Right atrium auricular region (tissue), 2 donors: ENCODE measurements around the gene SIGLEC6. TPM values are rescaled to one million over a fixed set of nuclear protein-coding genes. Genes with fewer than 3 reads are reported as not detected.

Experiments used
- DNase-seq: peaks from one replicate; pipeline ENCODE4 v3.0.0-alpha.2; 2019; ENCODE audit warnings: low spot score
- H3K27ac ChIP-seq, 2 donors: fragments of 200-600 bp; sonication (generic); 1 replicate in 1 of 2; 2 replicates in 1 of 2; pipeline ENCODE4 v1.5.1; 2016 to 2019
- H3K27me3 ChIP-seq, 2 donors: fragments of 200-600 bp; sonication (generic); one replicate each; pipeline versions ENCODE4 v1.5.1 to v1.6.0; 2017 to 2019
- H3K36me3 ChIP-seq: fragments of 200-600 bp; sonication (generic); one replicate; pipeline ENCODE4 v1.5.1; 2016
- H3K4me1 ChIP-seq, 2 donors: fragments of 200-600 bp; sonication (generic); one replicate each; pipeline versions ENCODE4 v1.5.1 to v1.6.0; 2017 to 2019
- H3K4me3 ChIP-seq, 2 donors: fragments of 200-600 bp; sonication (generic); 1 replicate in 1 of 2; 2 replicates in 1 of 2; pipeline ENCODE4 v1.5.1; 2017 to 2019; ENCODE audit warnings: mild to moderate bottlenecking in 1 of 2, moderate library complexity in 1 of 2
- H3K9me3 ChIP-seq, 2 donors: fragments of 200-600 bp; sonication (generic); one replicate each; pipeline ENCODE4 v1.5.1; 2019
- total RNA-seq, 2 donors: library from RNA; depleted of rRNA; stranded (reverse); fragments of >200 nt; gene quantifications; one replicate each; pipeline ENCODE4 v1.1.0, GENCODE V29; 2016
- TF ChIP-seq, protein P1 (sequence below), 2 donors: fragments of 200-600 bp; sonication (generic); IDR thresholded peaks; one replicate each; pipeline ENCODE4 v1.5.1; 2019; ENCODE audit warnings: antibody characterized with exemption in 2 of 2

SIGLEC6 gene
- total RNA-seq, 2 donors from 2014 or later, result 0.16 to 0.44 TPM

DNA sequence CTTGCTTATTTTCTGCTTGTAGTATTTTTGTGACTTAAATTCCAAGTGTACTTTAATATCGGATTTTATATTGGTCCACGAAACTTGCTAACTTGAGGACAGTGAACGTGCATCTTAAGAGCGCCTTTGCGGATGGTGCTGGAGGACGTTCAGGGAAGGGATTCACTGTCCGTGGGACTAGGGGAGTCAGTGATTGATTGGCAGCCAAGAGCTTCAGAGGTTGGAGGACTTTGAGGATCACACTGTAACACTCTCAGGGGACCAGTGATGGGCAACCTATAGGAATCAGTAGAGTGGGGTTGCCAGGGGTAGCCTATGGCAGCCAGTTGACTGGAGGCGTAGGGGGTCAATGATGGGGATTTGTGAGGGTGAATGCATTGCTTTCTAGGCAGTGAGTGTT lies 40.1 kb upstream of the SIGLEC6 start:
- Histone ChIP-seq H3K4me3 (peak overlapping the region; percentile 61 to 63), H3K9me3 (no peaks in the 10 kb centered on the region), H3K36me3 (peaks cover 21% of the 10 kb centered on the region), H3K27me3 (no peaks in the 10 kb centered on the region), H3K27ac (peak overlapping the region; percentile 48 to 70), H3K4me1 (peaks cover 0 to 12% of the 10 kb centered on the region in 2 donors)
- TF ChIP-seq, protein P1, sequence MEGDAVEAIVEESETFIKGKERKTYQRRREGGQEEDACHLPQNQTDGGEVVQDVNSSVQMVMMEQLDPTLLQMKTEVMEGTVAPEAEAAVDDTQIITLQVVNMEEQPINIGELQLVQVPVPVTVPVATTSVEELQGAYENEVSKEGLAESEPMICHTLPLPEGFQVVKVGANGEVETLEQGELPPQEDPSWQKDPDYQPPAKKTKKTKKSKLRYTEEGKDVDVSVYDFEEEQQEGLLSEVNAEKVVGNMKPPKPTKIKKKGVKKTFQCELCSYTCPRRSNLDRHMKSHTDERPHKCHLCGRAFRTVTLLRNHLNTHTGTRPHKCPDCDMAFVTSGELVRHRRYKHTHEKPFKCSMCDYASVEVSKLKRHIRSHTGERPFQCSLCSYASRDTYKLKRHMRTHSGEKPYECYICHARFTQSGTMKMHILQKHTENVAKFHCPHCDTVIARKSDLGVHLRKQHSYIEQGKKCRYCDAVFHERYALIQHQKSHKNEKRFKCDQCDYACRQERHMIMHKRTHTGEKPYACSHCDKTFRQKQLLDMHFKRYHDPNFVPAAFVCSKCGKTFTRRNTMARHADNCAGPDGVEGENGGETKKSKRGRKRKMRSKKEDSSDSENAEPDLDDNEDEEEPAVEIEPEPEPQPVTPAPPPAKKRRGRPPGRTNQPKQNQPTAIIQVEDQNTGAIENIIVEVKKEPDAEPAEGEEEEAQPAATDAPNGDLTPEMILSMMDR (IDR thresholded peaks at IDR 0.05), result no peak
- DNase-seq, result no peak

DNA sequence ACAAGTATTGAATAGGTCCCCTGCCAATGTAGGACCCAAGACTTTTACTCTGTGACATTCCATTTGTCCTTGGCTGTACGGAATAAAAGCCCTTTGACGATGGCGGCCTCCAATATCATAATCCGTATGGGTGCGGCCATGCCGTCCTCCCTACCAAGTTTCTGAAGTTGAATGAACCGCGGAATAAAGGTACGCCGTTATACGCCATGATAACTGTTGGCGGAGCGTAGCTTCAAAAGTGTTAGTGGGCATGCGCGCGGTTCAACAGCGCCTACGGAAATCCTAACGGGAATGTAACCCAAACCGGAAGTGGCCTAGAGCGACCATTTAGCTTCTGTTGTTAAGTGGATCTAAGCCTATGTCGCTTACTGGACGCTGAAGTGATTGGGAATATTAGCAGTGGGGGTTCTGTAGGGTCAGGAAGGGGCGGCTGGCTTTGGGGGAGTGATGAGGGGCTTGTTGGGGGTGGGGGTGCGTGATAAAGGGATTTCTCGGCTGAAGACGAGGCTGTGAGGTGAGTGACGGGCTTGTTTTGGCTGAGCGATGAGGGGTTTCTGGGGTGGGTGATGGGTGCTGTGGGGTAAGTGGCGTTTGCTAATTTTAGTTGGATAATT lies 39.6 kb upstream of the SIGLEC6 start, which contains the start of gene ZNF175:
Gene ZNF175 (plus strand): TSS at position 322 of the 614 bp plus-strand sequence. CDS start 2,047 bp downstream, outside the sequence.
- Histone ChIP-seq H3K27ac (peak within 1 kb of the TSS; percentile 48 to 70), H3K9me3 (no peaks in the 10 kb centered on the region), H3K27me3 (no peaks in the 10 kb centered on the region), H3K4me3 (peak within 1 kb of the TSS; percentile 61 to 63), H3K4me1 (peaks cover 0 to 12% of the 10 kb centered on the region in 2 donors), H3K36me3 (peaks cover 18% of the 10 kb centered on the region)
- TF ChIP-seq, protein P1 (IDR thresholded peaks at IDR 0.05), result no peak
- peak; percentile 97 for DNase-seq

DNA sequence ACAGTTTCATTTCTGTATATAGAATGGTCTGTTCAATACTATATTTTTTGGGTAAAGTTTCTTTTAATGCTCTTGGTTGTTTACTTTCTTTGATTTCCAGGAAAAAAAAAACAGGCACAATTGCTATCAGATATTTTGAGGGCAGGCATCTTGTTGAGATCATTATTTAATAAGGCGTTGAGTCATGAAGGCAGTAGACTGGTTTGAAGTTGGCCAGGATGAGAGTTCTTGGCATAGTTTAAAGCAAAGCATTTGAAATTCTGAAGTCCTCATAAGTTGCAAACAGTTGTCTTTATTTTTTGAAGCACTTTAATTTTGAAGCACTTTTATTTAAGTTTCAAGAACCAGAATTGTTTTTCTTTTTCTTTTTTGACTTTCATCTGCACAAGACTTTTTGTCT lies 37.0 kb upstream of the SIGLEC6 start:
- TF ChIP-seq, protein P1 (IDR thresholded peaks at IDR 0.05), result no peak
- Histone ChIP-seq H3K4me3 (no peak overlapping the region), H3K27me3 (no peaks in the 10 kb centered on the region), H3K9me3 (no peaks in the 10 kb centered on the region), H3K27ac (no peak overlapping the region), H3K4me1 (peaks cover 0 to 12% of the 10 kb centered on the region in 2 donors), H3K36me3 (peaks cover 2% of the 10 kb centered on the region)
- no peak for DNase-seq

DNA sequence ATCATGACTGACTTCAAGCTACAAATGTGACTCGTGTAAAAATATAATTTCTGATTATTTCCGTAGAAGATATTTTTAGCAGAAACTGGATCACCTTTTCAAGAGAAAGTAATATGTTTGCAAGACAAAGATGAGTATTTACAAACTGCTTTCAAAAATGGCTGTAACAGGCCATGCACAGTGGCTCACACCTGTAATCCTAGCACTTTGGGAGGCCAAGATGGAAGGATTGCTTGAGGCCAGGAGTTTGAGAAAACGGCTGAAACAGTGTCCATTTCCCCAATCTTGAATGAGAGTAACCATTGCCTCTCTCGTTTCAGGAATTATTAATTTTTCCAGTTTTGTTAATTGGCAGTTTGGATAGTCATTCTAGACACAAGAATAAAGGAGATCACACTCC lies 36.1 kb upstream of the SIGLEC6 start:
- TF ChIP-seq, protein P1 (IDR thresholded peaks at IDR 0.05), result no peak
- peaks cover 0 to 10% of the 10 kb centered on the region in 2 donors for H3K4me1 ChIP-seq
- H3K4me3 ChIP-seq, result no peak overlapping the region
- no peaks in the 10 kb centered on the region for H3K36me3 ChIP-seq
- H3K9me3 ChIP-seq, result no peaks in the 10 kb centered on the region
- DNase-seq, result no peak
- no peaks in the 10 kb centered on the region for H3K27me3 ChIP-seq
- H3K27ac ChIP-seq, result no peak overlapping the region

DNA sequence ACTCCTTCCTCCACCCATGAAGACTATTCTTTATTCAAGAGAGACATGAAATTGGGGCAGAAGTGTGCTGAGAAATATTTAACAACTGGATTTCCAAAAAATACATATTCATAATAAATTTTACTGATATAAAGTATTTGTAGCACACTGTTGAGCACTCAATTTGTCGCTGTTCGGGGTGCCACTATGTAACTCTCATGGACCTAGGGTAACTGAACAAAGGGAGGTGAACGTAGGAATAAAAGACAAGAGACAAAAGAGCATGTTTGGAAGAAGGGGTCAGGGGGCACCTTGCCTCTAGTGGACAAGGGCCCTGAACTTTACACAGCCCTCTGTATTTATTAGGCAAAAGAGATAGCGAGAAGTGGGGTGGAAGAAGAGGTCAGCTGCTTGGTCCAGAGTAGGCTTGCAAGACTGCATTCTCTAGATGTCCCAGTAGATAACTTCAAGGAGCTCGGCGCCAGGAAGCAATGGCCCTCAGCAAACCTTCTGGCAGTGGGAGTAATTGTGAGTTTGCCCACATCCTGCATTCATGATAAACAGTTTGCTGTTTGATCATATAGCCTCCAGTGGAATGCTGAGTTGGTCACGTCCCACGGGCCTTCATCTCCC lies 35.1 kb upstream of the SIGLEC6 start:
- H3K4me3 ChIP-seq, result no peak overlapping the region
- no peak for DNase-seq
- peaks cover 0 to under 1% of the 10 kb centered on the region in 2 donors for H3K4me1 ChIP-seq
- TF ChIP-seq, protein P1 (IDR thresholded peaks at IDR 0.05), result no peak
- H3K27ac ChIP-seq, result no peak overlapping the region
- no peaks in the 10 kb centered on the region for H3K9me3 ChIP-seq
- H3K36me3 ChIP-seq, result no peaks in the 10 kb centered on the region
- H3K27me3 ChIP-seq, result no peaks in the 10 kb centered on the region
